Measurements from ENCODE around the gene CCR4. TPM values are rescaled to one million over a fixed set of nuclear protein-coding genes. Genes with fewer than 3 reads are reported as not detected.
"Not testable (repeated sequence)": the region's sequence is repeated elsewhere in the genome, so short reads cannot be mapped to it uniquely, and the experiment has no call there.

Gene CCR4
- 0.33 TPM for total RNA-seq

DNA sequence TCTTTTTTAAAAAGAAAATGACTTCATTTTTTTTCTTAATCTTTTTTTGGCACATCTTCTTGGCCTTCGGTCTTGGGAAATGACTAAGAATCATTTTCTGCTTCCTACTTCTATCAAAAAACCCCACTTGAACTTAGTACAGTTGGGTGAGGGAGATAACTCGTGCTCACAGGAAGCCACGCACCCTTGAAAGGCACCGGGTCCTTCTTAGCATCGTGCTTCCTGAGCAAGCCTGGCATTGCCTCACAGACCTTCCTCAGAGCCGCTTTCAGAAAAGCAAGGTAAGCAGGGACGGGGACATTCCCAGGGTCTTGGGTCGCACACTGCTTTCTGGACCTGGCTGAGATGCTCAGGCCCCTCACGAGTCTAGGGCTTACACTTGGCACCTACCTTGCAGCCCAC is at the start of gene CCR4:
TSS of gene CCR4 (plus strand) at position 235 of the 402 bp plus-strand sequence. CDS start 1,779 bp downstream, outside the sequence.
- DNase-seq (ENCODE audit: low spot score) = no peak
- no peak for ATAC-seq

DNA sequence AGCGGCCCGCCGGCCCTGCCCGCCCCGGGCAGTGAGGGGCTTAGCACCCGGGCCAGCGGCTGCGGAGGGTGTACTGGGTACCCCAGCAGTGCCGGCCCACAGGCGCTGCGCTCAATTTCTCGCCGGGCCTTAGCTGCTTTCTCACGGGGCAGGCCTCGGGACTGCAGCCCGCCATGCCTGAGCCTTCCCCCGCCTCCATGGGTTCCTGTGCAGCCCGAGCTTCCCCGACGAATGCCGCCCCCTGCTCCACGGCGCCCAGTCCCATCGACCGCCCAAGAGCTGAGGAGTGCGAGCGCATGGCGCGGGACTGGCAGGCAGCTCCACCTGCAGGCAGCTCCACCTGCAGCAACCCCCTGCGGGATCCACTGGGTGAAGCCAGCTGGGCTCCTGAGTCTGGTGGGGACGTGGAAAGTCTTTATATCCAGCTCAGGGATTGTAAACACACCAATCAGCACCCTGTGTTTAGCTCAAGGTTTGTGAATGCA is 48.5 kb upstream of the CCR4 start:
- peak; percentile 82 for ATAC-seq

DNA sequence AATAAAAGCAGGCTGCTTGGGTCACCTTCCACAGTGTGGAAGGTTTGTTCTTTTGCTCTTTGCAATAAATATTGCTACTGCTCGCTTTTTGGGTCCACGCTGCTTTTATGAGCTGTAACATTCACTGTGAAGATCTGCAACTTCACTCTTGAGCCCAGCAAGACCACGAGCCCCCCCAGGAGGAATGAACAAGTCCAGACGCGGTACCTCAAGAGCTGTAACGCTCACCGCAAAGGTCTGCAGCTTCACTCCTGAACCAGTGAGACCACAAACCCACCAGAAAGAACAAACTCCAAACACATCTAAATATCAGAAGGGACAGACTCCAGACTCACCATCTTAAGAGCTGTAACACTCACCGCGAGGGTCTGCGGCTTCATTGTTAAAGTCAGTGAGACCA is 47.5 kb upstream of the CCR4 start:
- ATAC-seq = no peak

More for the DNA sequence above, 48.5 kb upstream of the CCR4 start:
- peak; percentile 48 for DNase-seq (ENCODE audit: low spot score)

DNA sequence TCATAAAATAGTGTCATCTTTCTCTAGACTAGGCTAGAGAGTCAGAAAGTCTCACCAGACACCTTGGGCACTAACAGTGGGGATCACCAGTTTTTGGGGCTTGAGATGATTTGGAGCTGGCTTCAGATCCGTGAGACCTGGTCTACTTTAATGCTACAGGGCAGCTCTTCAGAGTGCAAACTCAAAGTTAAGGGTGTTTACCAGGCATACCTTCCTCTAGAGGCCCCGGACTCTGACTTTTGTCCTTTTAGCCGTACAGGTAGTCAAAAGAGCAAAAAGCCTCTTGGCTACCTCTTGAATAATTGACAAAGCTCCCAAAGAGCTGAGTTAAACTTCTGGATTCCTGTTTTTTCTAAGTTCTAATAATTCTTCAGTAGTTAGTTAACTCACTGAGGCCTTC is 41.4 kb upstream of the CCR4 start:
- ATAC-seq (no peak), DNase-seq (ENCODE audit: low spot score) (no peak)

More for the DNA sequence above, 47.5 kb upstream of the CCR4 start:
- DNase-seq (ENCODE audit: low spot score) = no peak

DNA sequence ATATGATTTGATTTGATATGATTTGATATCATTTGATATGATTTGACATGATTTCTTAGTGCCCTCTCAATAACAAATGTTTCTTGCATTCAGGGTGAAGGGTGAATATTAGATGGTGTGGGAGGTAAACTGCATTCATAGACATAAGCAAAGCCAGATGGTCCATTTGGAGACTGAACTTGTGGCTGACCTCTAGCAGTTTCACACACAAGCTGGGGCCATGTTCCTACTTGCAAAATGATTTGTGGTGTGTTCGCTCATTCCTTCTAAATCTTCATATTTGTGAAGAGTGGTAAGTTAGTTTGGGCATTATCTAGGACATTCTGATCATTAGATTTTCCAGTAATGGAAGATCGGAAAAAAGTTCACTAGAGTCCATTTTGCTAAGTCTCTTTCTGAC is 40.5 kb upstream of the CCR4 start:
- DNase-seq (ENCODE audit: low spot score) (no peak), ATAC-seq (no peak)

DNA sequence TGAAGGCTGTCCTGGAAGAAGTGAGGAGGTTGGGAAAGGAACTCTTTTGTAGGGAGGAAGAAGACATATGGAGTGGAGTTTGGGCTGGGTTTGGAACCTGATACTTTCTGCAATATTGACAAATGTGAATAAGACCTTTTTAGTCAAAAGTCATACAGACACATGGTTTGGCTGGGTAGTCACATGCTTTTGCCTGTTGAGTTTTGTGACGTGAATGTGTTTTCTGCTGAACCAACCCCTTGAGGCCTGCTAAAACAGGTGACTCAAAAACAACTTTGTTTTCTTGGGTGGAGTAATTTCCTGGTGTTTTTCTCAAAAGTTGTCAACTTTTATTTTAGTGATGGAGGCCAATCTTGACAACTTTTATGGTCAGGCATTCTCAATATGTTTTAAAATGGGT is 39.4 kb upstream of the CCR4 start:
- no peak for DNase-seq (ENCODE audit: low spot score)
- no peak for ATAC-seq

DNA sequence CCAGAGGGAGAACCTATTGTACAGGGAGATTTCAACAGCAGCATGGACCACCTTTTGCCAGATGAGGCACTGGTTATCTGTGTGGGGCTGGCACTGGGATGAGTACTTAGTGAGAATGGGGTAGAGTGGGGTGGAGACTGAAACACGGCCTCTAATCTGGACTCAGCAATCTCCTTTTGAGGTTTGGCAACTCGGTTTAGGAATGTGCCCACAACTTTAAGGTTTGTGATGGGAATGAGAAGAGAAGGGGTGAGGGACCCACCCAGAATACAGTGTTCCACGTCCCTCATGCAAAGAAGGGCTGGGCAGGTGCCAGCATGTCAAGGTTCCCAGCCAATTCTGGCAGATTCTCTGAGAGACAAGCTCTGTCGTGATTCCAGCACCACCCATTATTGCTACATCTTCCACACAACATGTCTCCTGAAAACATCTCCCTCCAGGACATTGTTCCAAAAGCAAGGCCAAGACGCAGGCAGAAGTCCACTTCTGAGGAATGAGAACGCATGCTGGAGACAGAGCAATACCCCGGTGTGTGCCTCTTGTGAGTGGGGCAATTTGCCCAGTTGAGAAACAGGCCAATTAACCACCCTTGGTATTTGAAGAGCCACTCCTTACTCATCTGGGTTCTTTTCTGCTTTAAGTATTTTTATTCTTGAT is 37.5 kb upstream of the CCR4 start:
- no peak for DNase-seq (ENCODE audit: low spot score)
- no peak for ATAC-seq

DNA sequence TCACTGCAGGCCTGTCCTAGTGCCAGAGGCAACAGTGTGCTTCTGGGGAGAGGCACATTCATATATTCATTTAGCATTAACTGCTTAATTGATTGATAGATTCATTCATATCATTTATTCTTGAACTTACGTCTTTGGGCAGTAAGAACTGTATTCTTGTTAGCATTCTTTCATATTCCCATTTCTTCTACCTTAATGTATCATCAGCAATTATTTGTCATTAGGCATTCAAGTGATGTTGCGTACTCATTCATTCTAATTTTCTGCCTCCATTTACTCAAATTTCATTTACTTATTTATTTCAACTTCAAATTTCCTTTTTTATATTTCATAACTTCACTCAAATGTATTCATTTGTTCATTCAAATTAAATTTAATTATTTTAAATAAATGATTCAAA is 31.5 kb upstream of the CCR4 start:
- ATAC-seq = no peak
- DNase-seq (ENCODE audit: low spot score) = no peak

DNA sequence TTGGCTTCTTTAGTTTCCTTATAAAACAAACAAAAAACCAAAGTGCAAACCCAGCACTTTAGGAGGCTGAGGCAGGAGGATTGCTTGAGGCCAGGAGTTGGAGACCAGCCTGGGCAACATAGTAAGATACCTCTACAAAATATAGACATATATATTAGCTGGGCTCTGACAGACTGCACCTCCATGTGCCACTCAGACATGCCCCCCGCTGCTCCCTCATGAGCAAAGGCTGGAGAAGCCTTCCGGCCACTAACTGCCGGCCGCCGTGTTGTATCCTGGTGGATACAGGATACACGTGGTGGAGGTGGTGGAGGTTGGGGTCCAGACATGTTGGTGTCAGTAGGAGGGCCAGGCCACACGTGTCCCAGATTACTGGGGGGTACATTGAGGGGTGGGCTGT is 29.4 kb upstream of the CCR4 start:
- ATAC-seq (no peak), DNase-seq (ENCODE audit: low spot score) (no peak)

DNA sequence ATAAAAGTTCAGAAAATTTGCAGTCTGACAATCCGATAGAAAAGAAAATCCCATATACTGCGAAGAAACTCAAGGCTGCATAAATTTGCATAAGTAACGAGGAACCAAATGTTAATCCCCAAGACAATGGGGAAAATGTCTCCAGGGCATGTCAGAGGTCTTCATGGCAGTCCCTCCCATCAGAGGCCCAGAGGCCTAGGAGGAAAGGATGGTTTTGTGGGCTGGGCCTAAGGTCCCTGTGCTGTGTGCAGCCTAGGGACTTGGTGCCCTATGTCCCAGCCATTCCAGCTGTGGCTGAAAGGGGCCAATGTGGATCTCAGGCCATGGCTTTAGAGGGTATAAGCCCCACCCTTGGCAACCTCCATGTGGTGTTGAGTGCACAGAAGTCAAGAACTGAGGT is 21.3 kb upstream of the CCR4 start:
- ATAC-seq = no peak
- DNase-seq (ENCODE audit: low spot score) = no peak

DNA sequence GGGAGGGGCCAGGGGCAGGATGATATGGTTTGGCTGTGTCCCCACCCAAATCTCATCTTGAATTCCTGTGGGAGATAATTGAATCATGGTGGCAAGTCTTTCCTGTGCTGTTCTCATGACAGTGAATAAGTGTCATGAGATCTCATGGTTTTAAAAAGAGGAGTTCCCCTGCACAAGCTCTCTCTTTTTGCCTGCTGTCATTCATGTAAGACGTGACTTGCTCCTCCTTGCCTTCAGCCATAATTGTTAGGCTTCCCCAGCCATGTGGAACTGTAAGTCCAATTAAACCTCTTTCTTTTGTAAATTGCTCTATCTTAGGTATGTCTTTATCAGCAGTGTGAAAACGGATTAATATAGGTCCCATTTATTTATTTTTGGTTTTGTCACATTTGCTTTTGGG is 20.2 kb upstream of the CCR4 start:
- not testable (repeated sequence) for DNase-seq (ENCODE audit: low spot score)

DNA sequence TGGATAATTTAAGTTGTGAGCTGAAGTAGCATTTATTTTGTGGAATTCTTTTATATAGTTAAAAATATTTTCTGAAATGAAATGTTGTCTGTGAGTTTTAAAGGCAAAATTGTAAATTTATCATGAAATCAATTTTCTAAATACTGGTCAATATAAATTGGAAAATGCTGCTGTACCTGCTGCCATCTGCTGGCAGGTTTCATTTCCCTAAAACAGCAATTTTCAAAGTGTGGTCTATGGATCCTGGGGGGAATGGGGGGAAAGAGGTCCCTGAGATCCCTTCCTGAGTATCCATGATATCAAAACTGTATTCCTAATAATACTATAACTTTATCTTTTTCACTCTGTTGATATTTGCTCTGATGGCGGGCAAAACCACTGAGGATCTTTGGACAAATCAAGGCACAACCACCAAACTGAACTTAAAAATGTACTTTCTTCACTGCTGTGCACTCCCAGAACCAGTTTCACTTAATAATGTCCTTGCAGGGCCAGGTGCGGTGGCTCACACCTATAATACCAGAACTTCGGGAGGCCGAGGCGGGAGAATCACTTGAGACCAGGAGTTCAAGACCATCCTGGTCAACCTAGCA is 17.2 kb upstream of the CCR4 start:
- peak; percentile 54 for ATAC-seq
- DNase-seq (ENCODE audit: low spot score) = no peak

More for the DNA sequence above, 20.2 kb upstream of the CCR4 start:
- ATAC-seq = not testable (repeated sequence)

DNA sequence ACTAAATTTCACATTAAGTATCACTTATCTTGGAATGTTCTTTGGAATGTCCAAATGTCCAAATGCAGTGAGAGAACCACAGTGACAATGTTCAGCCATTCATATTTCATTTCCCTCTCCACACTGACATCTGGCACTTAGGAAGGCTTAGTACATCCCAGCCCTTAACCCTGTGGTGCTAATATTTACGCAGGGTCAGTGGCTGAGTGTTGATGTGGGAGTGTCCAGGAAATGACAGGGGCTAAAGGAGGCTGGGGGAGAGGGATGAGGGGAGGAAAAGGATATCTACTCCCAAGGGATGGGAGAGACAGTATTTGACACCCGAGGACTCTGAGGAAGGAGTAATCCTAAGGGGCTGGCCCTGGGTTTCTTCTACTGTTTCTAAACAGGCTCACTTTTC is 14.1 kb upstream of the CCR4 start:
- ATAC-seq = no peak
- no peak for DNase-seq (ENCODE audit: low spot score)

DNA sequence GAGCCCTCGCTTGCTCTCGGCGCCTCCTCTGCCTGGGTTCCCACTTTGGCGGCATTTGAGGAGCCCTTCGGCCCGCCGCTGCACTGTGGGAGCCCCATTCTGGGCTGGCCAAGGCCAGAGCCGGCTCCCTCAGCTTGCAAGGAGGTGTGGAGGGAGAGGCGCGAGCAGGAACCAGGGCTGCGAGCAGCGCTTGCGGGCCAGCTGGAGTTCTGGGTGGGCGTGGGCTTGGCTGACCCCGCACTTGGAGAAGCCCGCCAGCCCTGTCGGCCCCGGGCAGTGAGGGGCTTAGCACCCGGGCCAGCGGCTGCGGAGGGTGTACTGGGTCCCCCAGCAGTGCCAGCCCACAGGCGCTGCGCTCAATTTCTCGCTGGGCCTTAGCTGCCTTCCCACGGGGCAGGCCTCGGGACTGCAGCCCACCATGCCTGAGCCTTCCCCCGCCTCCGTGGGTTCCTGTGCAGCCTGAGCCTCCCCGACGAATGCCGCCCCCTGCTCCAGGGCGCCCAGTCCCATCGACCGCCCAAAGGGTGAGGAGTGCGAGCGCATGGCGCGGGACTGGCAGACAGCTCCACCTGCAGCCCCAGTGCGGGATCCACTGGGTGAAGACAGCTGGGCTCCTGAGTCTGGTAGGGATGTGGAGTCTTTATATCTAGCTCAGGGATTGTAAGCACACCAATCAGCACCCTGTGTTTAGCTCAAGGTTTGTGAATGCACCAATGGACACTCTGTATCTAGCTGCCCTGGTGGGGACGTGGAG is 11.7 kb upstream of the CCR4 start:
- not testable (repeated sequence) for DNase-seq (ENCODE audit: low spot score); ATAC-seq

DNA sequence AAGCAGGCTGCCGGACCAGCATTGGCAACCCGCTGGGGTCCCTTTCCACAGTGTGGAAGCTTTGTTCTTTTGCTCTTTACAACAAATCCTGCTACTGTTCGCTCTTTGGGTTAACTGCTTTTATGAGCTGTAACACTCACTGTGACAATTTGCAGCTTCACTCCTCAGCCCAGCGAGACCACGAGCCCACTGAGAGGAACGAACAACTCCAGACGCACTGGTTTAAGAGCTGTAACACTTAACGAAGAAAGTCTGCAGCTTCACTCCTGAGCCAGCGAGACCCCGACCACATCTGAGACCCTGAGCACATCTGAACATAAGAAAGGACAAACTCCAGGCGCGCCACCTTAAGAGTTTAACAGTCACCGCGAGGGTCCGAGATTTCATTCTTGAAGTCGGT is 10.7 kb upstream of the CCR4 start:
- DNase-seq (ENCODE audit: low spot score) (no peak), ATAC-seq (no peak)

DNA sequence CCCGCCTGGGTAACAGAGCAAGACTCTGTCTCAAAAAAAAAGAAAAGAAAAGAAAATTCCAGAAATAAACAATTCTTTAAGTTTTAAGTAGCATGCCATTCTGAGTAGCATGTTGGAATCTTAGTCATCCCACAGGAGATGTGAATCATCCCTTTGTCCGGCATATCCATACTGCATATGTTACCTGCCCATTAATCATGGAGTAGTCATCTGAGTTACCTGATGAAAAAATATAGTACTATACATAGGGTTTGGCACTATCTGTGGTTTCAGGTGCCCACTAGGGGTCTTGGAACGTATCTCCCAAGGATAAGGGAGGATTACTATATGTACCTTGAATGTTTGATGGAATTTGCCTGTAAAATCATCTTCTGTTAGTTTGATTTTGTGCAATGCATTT is 6.3 kb upstream of the CCR4 start:
- DNase-seq (ENCODE audit: low spot score) = no peak
- ATAC-seq = no peak

DNA sequence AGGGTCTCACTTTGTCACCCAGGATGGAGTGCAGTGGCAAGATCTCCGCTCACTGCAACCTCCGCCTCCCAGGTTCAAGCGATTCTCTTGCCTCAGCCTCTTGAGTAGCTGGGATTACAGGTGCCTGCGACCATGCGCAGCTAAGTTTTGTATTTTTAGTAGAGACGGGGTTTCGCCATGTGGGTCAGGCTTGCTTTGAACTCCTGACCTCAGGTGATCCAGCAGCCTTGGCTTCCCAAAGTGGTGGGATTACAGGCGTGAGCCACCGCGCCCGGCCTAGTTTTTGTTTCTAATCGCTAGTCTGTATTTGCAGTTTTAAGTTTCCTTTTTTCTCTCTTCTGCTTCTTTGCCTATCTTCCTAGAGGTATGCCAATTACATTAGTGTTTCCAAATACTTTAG is 5.8 kb upstream of the CCR4 start:
- ATAC-seq; DNase-seq (ENCODE audit: low spot score): not testable (repeated sequence)

DNA sequence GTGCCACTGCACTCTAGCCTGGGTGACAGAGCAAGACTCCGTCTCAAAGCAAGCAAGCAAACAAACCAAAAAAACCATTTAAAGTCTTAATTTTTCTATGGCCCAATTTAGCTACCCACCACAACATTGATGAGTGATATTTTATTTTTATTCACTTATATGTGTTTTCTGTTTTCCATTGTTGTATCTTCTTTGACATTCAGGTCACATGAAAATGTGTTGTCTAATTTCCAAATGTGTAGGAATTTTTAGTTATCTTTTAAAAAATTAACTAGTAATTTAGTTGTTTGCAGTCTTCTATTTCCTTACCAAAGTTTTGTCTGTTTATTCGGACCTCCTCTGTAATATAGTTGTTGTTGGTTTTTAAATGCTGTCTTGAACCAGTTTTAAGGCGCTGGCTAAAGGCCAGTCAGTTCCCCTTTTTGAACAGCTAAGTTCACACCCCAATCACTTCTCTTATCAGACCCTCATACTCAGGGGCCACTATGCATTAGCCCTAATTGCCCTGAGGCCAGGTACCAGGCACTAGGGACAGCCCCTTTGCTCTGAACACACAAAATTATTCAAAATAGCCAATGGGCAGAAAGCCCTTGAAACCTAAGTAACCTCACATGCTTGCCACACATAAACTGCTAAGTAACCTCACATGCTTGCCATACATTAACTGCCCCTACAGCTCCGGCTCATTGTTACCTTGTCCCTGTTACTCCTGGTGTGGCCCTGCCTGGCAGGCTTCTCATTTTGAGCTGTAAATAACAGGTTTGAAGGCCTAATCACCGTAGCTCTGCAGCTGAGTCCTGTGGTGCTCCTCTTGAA is 4.3 kb upstream of the CCR4 start:
- DNase-seq (ENCODE audit: low spot score) (no peak), ATAC-seq (no peak)

DNA sequence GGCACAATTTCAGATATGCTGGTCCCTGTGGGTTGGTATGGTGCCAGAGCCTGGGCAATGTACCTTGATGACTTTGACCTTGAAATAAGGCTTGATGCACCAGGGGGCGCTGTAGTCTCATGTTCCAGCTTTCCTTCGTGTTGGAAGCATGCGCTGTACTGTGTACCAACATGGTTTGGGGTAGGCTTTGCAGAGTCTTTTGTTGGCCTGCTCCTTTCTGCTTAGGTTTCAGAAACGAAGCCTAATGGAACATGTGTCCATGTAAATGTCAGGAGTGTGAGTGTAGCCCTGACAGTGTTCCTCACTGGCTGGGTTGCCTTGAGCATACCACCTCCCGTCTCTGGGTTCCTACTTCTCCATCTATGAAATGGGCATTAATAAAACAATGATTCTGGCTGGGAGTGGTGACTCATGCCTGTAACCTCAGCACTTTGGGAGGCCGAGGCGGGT is 3.6 kb upstream of the CCR4 start:
- ATAC-seq (peak; percentile 99), DNase-seq (ENCODE audit: low spot score) (peak; percentile 87)

DNA sequence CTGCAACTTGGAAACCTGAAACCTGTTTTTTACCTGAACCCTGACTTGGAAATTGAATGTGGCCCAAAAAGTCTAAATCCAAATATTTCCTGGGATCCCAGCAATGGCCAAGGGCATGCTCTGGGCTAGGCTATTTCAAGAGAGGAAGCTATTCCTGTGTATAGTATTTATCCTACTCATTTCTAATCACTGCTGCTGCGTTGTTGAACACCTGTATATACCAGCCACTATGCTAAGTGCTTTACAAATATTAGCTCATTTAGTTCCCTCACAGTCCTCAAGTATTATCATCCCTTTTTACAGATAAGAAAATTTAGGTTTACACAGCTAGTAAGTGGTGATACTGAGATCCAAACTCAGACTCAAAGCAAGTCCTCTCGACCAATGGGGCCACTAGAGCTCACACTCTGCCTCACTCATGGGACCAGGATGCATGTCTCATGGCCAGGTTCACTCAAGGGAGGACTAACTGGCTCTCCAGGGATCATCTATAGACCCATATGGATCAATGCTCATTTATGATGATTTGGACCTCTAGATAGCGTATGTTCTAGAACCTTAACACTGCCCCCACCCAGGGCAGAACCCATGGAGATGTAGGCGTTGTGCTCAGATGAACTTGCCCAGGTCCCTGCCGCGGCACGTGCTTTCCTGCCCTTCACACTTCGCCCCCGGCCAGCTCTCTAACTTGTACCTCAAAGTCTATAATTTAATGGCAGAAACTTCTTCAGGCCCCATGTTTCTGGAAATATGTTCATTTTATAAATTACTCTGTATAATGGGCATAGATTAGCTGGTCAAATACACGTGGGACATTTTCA is 2.6 kb upstream of the CCR4 start:
- ATAC-seq = no peak
- DNase-seq (ENCODE audit: low spot score) = no peak
